DMS114 treated with DMSO at 0.1 percent for 48 hours (cell line): ENCODE measurements around the gene NCK2.
"Not testable (repeated sequence)": the region's sequence is repeated elsewhere in the genome, so short reads cannot be mapped to it uniquely, and the experiment has no call there.

ENCODE experiments used
- DNase-seq: peaks from one replicate; lab custom pipeline; 2025; ENCODE audit not compliant: unreplicated experiment; lab: John Stamatoyannopoulos, UW

The NCK2 gene

DNA sequence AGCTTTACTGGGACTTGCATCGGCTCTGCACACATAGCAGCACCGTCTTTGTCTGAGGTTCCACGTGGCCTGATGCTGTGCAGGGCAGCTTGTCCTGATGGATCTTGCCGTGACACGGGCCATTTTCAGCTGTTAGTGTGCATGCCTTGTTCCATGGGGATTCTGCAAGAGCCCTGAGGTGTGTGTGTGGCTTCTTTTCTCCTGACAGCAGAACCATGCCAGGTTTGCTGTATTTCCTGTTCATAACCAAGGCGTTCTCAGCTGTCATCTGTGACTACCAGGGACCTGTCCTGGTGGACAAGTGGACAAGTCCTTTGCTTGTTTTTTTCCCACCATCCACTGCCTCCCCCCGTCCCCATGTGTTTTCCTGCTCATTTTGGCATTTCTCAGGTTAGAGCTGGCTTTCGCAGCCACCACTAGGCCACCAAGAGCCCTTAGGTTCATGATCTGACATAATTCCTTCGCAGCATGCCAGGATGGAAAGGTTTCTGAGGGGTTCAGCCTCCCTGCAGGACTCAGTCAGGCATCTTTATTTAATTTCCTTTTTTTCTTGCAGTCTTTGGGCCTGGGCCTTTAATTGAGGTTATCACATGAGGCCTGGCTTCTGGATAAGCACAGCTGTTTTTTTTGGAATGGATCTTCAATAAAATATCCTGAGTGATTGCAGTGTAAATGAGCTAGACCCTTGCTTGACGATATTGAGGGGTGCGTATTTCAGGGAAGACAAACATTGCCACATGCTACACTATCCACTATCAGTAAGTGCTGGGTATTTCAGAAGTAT is 139.4 kb downstream of the NCK2 start:
- DNase-seq: no peak

DNA sequence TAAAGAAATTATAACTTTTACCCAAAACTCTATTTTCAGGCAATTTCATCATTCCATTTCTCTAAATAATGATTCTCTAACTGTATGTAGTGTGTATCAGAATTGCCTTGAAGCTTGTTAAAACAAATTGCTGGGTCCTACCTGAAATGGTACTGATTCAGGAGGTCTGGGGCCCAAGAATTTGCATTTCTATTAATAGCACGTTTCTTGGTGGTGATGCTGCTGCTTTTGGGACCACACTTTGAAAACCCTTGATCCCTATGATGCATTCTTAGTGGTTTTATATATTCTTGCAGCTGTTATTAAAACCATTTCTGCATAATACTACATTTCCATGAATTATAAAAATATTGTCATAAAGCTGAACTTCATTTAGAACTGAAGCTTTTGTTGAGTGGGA is 140.7 kb downstream of the NCK2 start:
- no peak for DNase-seq

DNA sequence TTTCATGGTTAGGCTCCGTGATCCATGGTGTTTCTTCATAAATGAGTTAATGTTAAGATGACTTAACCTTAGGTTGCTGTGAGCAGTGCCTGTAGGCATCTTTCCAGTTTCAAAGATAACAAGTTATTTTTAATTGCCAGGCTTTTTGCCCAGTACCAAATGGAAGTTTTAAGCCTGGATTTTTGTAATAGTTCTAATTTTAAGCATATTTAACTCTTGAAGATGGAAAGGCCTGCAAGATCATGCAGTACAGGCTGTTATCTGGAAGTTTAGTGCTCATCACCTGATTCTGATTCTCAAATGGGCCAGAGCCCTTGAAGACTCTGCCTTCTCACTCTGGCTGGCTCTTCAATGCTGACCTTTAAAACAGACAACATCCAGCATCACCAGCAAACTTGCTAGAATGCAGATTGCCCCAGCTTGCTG is 141.3 kb downstream of the NCK2 start:
- no peak for DNase-seq

DNA sequence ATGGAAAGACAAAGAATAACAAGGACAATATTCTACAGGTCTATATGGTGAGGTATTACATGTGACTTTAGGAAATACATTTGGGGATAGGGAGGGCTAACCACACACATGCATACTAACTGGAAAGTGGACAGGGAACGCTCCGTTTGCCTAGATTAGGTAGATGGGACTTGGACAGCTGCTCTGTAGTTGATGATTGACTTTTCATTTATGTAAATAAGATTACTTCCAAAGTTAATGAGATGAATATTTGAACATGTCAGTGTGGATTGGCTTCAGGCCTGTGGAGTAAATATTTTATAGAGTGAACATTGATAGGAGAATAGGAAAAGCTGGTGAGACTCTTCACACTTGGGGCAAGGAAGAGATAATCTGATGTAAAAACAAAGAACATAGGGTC is 142.0 kb downstream of the NCK2 start:
- no peak for DNase-seq

DNA sequence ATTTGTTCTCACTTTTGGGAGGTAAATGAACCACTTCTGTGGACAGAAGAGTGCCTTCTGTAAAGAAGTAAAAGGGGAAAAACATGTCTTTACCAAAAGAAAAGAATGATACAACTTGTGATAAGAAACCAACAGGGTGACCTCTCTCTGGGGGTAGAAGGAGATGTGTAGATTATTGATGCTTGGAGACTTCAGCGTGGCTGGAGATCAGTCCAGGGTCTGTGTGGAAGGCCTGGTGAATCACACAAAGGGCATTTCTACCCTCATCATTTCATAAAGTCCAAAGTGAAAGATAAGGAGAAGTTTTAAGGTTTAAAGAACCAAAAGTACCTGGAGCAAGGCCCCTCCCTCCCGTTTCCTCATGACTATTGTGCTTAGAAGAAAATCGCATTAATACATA is 142.5 kb downstream of the NCK2 start:
- no peak for DNase-seq

DNA sequence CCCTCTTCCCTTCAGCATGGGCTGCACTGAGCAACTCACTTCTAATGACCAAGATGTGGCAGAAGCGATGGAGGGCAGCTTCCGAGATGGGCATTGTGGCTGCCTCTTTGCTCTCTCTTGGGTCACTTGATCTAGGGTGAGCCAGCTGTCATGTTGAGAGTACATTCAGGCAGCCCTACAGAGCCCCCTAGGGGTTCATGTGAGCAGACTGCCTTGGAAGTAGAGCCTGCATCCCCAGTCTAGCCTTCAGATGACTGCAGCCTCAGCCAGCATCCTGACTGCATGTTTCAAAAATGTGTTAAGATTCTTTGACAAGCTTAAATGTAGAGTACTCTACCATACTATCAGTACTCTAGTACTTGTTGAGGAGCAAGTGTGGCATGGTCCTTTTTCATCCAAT is 143.9 kb downstream of the NCK2 start:
- no peak for DNase-seq

DNA sequence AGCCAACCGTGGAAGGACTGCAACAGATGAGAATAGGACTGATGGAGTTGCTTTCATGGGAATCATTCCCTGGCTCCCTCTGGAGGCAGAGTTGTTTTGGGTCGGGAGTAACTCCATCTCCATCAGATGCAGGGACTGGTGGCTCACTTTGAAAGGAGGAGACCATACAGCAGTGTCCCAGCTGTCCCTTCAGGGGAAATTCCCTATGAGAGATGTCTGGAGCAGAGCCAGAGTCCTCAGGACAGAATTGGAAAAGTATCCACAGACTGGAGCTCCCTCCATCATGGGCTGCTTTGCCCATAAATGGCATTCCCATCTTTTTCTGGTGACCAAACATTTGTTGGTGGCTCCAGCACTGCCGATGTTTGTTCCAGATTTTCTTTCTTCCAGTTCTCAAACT is 144.3 kb downstream of the NCK2 start:
- DNase-seq: no peak

DNA sequence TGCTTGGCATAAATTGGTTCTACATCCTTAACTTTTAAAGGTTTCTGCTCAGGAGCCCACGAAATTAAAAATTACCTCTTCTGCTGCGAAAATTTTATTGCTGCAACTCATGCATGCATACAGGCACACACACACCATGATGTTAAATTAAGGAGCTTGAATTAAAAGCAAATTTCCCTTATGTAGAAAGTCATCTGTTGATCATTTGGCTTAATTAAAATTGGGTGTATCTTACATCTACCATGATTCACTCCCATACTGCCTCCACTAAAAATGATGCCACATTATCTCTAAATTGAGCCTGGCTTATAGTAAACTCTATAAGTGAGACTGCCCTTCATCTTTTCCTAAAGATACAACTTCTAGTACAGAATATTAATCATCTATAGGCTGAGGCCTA is 145.4 kb downstream of the NCK2 start:
- no peak for DNase-seq

DNA sequence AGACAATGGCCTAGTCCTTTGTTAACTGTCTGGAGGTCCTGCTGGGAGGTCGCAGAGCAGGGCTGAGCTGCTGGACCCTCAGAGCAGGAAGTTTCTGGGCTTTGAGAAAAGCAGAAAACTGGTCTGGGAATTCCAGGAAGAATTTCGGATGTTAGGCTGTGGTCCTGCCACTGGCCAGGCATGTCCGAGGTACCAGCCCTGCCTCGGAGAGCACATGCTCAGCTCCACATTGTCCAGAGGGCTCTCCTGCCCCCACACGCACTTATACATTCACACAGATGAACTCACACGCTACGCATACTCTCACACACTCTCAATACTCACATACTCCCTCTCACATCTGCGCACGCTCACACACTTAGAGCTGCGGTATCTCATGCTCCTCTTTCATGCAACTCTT is 146.1 kb downstream of the NCK2 start:
- DNase-seq: no peak

DNA sequence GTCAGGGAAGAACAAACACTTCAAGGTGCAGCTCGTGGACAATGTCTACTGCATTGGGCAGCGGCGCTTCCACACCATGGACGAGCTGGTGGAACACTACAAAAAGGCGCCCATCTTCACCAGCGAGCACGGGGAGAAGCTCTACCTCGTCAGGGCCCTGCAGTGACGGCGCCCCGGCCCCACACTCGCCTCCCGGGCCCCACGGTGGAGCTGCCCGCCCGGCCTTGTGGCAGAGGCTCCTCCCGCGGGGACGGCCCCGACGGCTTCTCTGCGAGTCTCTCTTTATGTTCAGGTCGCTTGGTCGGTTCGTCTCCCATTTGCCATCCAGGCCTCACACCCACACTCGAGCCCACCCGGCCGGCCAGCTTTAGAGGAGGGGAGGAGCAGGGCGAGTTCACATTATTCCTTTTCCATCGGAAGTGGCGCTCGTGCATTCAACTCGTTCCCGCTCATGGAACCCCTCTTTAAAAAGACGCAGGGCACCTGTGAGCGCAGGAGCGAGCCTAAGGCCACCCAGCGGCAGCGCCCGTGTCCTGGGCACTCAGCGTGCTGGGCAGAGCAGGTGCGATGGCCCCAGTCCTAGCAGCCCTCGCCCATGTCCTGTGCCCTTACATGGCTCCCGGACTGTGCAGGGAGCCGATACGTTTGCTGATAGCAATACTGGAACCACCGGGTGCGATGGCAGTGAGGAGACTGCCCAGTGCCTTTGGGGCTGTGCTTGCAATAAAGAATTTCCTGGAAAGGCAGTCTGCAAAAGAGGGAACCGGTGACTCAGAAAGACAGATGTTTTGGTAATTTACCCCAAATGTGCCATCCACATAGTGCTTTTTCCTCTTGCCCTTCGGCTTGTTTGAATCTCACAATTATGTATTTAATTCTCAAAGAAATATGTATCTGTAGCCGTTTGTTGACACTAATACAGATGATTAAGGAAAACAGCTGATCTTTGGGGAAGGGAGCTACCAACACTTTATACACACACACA is 148.6 kb downstream of the NCK2 start:
- DNase-seq: no peak

DNA sequence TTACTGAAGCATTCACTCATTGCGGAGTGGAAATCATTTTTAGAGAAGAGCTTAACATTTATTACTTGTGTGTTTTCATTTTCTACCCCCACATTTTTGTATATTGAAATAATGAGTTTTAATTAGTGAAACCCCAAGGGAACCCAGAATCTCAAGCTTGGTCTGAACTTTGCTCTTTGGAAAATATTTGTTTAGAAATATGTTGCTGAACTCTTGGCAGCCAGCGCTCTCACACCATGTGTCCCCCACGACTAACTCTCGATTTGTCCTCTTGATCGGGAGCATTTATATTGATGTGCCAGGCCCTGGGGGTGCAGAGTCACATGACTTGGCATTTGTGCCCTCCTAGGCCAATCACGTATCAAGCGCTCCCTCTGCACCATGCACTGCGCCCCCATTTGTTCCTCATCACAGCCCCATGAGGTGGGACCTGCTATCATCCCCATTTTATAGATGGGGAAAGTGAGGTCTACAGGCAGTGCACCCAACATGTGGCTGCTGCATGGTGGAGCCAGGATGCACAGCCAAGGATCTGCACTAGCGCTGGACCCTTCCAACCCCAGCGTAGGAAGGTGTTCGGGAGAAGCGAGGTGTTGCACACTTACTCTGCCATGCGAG is 149.7 kb downstream of the NCK2 start:
- no peak for DNase-seq

DNA sequence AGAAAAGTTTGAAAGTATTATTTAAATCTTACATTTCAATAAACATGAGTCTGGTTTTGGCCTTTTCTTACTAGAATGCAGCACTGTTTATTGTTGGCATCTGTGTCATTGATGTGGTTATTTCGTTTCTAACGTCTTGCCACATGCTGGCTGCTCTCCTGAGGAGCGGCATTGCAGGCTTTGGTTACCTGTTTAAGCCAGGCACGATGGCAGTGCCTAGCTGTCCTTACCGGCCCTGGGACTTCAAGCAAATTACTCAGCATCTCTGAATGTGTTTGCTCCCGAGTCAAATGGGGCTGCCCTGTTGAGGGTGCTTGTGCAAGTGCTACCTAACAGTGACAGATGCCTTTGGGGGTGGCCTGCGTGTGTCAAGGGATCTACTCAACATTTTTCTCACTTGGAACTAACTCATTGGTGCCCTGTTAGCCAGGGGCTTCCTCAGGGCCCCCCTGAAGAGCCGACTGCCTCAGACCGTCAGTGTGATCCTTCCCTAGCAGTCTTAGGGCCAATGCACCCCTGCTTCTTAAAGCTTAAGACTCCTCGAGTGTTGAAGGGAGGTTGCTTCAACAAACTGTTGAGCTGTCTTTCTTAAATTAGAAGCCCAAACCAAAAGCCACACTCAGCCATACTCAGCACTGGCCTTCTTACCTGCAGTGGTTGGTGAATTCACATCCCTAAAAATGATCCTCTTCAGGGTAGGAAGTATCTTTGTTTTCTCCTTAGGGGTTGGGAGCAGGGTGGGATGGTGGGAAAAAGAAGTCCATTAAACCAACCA is 151.5 kb downstream of the NCK2 start:
- DNase-seq: no peak

DNA sequence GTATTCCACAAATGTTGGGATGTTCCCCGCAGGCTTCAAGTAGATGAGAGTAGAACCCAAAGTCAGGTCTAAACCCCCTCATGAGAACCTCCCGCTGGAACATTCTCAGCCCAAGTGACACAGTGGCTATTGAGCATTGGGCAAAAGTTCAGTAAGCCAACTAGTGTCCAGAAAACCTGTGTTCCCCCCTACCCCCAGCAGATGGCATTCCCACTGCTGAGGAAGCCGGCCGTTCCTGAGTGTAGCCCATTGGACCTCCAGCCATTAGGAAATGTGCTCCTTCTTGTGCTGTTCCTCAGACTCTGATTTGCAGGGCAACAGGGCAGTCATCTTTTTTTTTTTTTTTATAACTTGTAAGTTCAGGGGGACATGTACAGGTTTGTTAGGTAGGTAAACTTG is 152.1 kb downstream of the NCK2 start:
- DNase-seq: no peak

DNA sequence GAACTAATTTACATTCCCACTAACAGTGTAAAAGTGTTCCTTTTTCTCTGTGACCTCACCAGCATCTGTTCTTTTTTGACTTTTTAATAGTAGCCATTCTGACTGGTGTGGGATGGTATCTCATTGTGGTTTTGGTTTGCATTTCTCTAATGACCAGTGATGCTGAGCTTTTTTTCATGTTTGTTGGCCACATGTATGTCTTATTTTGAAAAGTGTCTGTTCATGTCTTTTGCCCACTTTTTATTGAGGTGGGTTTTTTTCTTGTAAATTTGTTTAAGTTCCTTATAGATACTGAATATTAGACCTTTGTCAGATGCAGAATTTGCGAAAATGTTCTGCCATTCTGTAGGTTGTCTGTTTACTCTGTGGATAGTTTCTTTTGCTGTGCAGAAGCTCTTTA is 153.0 kb downstream of the NCK2 start:
- not testable (repeated sequence) for DNase-seq

DNA sequence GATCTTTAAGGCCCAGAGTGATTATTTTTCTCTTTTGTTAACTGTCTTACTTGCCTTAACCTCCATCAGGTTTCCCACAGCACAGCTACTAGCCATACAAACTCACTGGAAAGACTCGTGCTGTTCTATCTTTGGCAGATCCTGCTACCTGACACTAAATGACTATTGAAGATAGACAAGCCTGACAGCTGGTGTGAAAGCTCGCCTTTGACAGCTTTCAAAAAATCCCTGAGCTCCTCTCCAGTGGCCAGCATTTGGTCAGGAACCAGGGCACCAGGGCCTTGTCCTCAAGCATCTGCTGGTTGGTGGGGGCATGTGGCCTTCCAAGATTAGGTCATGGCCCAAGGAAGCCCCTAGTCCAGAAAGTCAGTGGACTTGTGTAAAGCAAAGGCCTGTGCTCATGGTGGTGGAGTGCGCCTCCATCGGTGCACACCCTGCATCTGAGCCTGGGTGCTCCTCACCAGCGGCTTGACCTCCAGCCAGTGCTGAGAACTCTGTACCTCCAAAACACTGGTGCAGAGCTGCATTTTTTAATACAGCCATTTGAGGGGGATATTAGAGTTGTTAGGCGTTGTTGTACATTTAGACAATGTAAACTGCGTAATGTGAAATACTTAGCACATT is 158.5 kb downstream of the NCK2 start:
- no peak for DNase-seq

DNA sequence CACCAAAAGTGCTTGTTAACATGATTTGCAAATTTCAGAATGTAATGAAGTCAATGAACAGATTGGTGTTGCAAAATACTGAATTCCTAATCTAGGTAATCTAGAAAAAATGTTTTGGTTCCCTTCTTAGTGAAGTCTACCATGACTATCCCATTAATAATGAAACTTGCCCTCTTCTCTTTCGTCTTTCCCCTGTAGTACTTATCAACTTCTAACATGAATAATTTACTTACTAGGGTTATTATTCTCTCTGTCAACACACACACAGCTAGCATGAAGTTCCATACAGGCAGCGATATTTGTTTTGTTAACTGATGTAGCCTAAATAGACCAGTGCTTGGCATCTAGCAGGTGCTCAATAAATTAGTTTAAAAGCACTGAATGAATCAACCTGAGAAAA is 160.2 kb downstream of the NCK2 start:
- no peak for DNase-seq

DNA sequence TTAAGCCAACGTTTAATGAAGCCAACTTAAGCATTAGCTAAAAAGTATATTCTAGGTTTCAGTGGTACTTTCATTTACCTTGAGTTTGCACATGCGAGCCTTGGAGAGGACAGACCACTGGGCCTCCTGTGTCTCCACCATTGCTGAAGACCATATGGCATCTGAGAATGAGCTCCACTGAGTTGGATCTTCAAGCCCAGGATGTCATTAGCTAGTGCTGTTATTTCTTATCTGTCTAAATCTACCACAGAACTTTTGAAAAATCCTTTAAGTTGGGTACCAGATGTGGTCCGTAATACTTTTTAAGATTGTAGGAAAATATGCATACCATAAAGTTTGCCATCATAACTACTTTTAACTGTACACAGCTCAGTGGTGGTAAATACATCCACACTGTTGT is 161.8 kb downstream of the NCK2 start:
- no peak for DNase-seq

DNA sequence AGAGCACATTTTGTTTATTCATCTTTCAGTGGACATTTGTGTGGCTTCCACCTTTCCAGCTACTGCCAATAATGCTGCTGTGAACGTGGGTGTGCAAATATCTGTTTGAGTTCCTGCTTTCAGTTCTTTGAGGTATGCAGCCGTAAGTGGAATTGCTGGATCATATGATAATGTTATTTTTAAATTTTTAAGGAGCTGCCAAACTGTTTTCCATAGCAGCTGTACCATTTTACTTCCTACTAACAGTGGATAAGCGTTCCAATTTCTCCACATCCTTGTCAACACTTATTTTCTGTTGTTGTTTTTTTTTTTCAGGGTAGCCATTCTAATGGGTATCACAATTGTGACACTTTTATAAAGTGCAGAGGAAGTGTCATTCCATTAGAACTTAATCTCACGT is 162.5 kb downstream of the NCK2 start:
- DNase-seq: no peak

DNA sequence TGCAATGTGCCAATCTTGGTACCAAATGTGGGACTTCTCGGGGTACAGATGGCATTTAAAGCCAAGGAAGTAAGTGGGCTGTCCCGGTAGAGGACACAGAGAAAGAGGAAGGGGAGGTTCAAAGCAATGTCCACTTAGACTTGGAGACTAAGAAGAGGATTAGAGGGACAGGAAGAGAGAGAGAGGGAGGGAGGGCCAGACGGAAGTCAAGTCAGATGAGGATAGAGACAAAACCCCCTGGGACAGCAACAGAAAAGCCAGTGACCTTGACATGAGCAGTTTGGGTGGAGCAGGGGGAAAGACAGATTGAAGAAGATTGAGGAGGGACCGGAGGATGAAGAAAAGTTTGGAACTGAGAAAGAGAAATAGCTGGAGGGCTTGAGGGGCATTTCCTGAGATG is 164.5 kb downstream of the NCK2 start:
- DNase-seq: no peak

DNA sequence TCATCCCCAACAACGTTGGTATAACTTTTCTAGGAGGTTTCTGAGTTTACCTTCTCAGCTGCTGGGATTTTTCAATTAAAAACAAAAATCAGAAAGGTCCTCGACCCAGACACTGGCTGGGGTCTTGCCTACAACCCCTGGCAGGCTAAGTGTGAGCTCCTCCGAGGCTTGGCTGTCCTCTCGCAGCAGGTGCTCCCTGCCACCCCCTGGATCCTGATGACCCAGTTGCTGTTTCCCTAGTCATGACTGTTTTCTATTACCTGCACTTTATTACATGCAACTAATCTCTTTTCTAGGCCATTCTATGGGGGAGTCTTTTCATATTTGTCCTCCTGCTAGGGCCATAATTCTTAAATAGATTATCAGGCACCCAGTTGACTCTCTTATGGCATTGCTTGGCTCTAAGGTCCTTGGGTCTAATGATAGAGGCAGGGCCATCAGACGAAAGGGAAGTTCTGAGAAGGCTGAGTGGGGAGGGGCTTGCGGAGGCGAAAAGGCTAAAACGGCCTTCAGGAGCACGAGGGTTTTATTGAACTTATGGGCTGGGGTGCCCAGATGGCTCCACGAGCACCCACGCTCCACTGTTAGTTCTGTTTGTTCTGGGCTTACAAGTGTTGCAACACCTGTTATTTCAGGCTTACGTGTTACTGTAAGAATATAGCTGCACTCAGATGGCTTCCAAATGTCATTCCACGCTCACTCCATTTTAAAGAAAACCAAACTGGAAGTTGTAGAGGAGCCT is 166.0 kb downstream of the NCK2 start:
- no peak for DNase-seq
